BLaER1 treated with 17β-estradiol and CSF1 and Interleukin-3, amounts not matched to agents 10 nM and 100 nM (cell line): ENCODE results near the gene ATP13A3.

Experiments used
- H3K27ac ChIP-seq, 11 experiments: shearing (Covaris generic); formaldehyde crosslinking; 2 replicates each; pipeline ENCODE4 v1.8.1; 2022
- H3K27me3 ChIP-seq, 11 experiments: shearing (Covaris generic); formaldehyde crosslinking; 2 replicates each; pipeline ENCODE4 v1.8.1; 2022
- H3K36me3 ChIP-seq, 11 experiments: shearing (Covaris generic); formaldehyde crosslinking; 2 replicates each; pipeline ENCODE4 v1.8.1; 2022
- H3K4me1 ChIP-seq, 10 experiments: shearing (Covaris generic); formaldehyde crosslinking; 2 replicates each; pipeline ENCODE4 v1.8.1; 2022
- H3K4me2 ChIP-seq, 11 experiments: shearing (Covaris generic); formaldehyde crosslinking; 2 replicates each; pipeline ENCODE4 v1.8.1; 2022
- H3K4me3 ChIP-seq, 10 experiments: shearing (Covaris generic); formaldehyde crosslinking; 2 replicates each; pipeline ENCODE4 v1.8.1; 2022
- H3K9ac ChIP-seq, 11 experiments: shearing (Covaris generic); formaldehyde crosslinking; 2 replicates each; pipeline ENCODE4 v1.8.1; 2022
- H3K9me3 ChIP-seq, 11 experiments: shearing (Covaris generic); formaldehyde crosslinking; replicated peaks in 1 of 11; 2 replicates each; pipeline ENCODE4 v1.8.1; 2022
- H4K20me1 ChIP-seq, 11 experiments: shearing (Covaris generic); formaldehyde crosslinking; 2 replicates each; pipeline ENCODE4 v1.8.1; 2022
- Cebpa-rat ChIP-seq, 11 experiments: shearing (Covaris generic); IDR thresholded peaks; 2 replicates each; pipeline ENCODE4 v1.8.1; 2022

The ATP13A3 gene

GRCh38 chr3:194465246-194465645 is 21.6 kb downstream of the ATP13A3 start:
- H3K9me3 ChIP-seq, result 0 out of 22 replicates have a peak, but pooled peaks cover 0 to 6% (median 0%) of the 10 kb centered on the region in 11 experiments
- peaks cover 24 to 100% (median 88%) of the 10 kb centered on the region in 11 experiments; a peak in 21 of 22 replicates for H4K20me1 ChIP-seq
- TF ChIP-seq Cebpa-rat (IDR thresholded peaks at IDR 0.05), result no peak
- H3K9ac ChIP-seq, result no peak overlapping the region
- no peaks in the 10 kb centered on the region for H3K27me3 ChIP-seq
- H3K27ac ChIP-seq, result no peak overlapping the region
- peaks cover 0 to 49% (median 10%) of the 10 kb centered on the region in 10 experiments; a peak in 14 of 20 replicates for H3K4me1 ChIP-seq
- H3K36me3 ChIP-seq, result peaks cover 26 to 60% (median 38%) of the 10 kb centered on the region in 11 experiments; a peak in 21 of 22 replicates
- no peak overlapping the region for H3K4me3 ChIP-seq
- peak overlapping the region in 2 of 11 experiments; percentile 39 to 52; a peak in 4 of 22 replicates for H3K4me2 ChIP-seq

- Histone ChIP-seq H3K4me1 (peaks cover 0 to 49% (median 10%) of the 10 kb centered on the region in 10 experiments; a peak in 14 of 20 replicates), H3K9me3 (0 out of 22 replicates have a peak, but pooled peaks cover 0 to 6% (median 0%) of the 10 kb centered on the region in 11 experiments), H4K20me1 (peaks cover 24 to 100% (median 86%) of the 10 kb centered on the region in 11 experiments; a peak in 21 of 22 replicates), H3K4me3 (no peak overlapping the region), H3K27ac (no peak overlapping the region), H3K27me3 (no peaks in the 10 kb centered on the region), H3K4me2 (peak overlapping the region in 1 of 11 experiments; percentile 52; a peak in 1 of 22 replicates), H3K9ac (no peak overlapping the region), H3K36me3 (peaks cover 31 to 65% (median 44%) of the 10 kb centered on the region in 11 experiments; a peak in 21 of 22 replicates)
- no peak for TF ChIP-seq Cebpa-rat (IDR thresholded peaks at IDR 0.05)
These were observed 22.1 kb downstream of the ATP13A3 start for GRCh38 chr3:194464692-194465091.

- H3K36me3 ChIP-seq, result peaks cover 43 to 75% (median 61%) of the 10 kb centered on the region in 11 experiments
These were observed 23.9 kb downstream of the ATP13A3 start for GRCh38 chr3:194462936-194463335.

GRCh38 chr3:194460566-194460965 is 26.2 kb downstream of the ATP13A3 start:
- Histone ChIP-seq H4K20me1 (peaks cover 14 to 100% (median 52%) of the 10 kb centered on the region in 11 experiments; a peak in 21 of 22 replicates), H3K27ac (no peak overlapping the region), H3K36me3 (peaks cover 52 to 97% (median 77%) of the 10 kb centered on the region in 11 experiments), H3K27me3 (no peaks in the 10 kb centered on the region), H3K9me3 (0 out of 22 replicates have a peak, but pooled peaks cover 0 to 5% (median 0%) of the 10 kb centered on the region in 11 experiments), H3K9ac (no peak overlapping the region), H3K4me3 (no peak overlapping the region), H3K4me2 (no peak overlapping the region), H3K4me1 (peaks cover 0 to 15% (median 0%) of the 10 kb centered on the region in 10 experiments; a peak in 6 of 20 replicates)
- no peak for TF ChIP-seq Cebpa-rat (IDR thresholded peaks at IDR 0.05)

More at GRCh38 chr3:194462936-194463335, 23.9 kb downstream of the ATP13A3 start:
- H3K9me3 ChIP-seq, result 0 out of 22 replicates have a peak, but pooled peaks cover 0 to 6% (median 0%) of the 10 kb centered on the region in 11 experiments
- H4K20me1 ChIP-seq, result peaks cover 16 to 100% (median 73%) of the 10 kb centered on the region in 11 experiments; a peak in 21 of 22 replicates
- TF ChIP-seq Cebpa-rat (IDR thresholded peaks at IDR 0.05), result no peak
- H3K4me1 ChIP-seq, result peaks cover 0 to 35% (median 9%) of the 10 kb centered on the region in 10 experiments; a peak in 14 of 20 replicates
- no peak overlapping the region for H3K4me3 ChIP-seq
- no peak overlapping the region for H3K9ac ChIP-seq
- no peak overlapping the region for H3K27ac ChIP-seq
- H3K4me2 ChIP-seq, result no peak overlapping the region
- no peaks in the 10 kb centered on the region for H3K27me3 ChIP-seq

GRCh38 chr3:194458131-194458530 is 28.7 kb downstream of the ATP13A3 start:
- TF ChIP-seq Cebpa-rat (IDR thresholded peaks at IDR 0.05), result no peak
- peaks cover 59 to 98% (median 88%) of the 10 kb centered on the region in 11 experiments for H3K36me3 ChIP-seq

GRCh38 chr3:194455481-194455880 is 31.3 kb downstream of the ATP13A3 start:
- Histone ChIP-seq H3K4me2 (no peak overlapping the region), H3K27ac (no peak overlapping the region), H3K9ac (no peak overlapping the region), H3K27me3 (no peaks in the 10 kb centered on the region), H3K36me3 (peaks cover 71 to 100% (median 94%) of the 10 kb centered on the region in 11 experiments), H4K20me1 (peaks cover 0 to 100% (median 7%) of the 10 kb centered on the region in 11 experiments; a peak in 12 of 22 replicates), H3K4me1 (no peaks in the 10 kb centered on the region), H3K4me3 (no peak overlapping the region), H3K9me3 (no peaks in the 10 kb centered on the region)
- no peak for TF ChIP-seq Cebpa-rat (IDR thresholded peaks at IDR 0.05)

More at GRCh38 chr3:194458131-194458530, 28.7 kb downstream of the ATP13A3 start:
- peaks cover 4 to 100% (median 28%) of the 10 kb centered on the region in 11 experiments; a peak in 21 of 22 replicates for H4K20me1 ChIP-seq
- no peak overlapping the region for H3K4me3 ChIP-seq
- H3K9me3 ChIP-seq, result no peaks in the 10 kb centered on the region
- no peak overlapping the region for H3K9ac ChIP-seq
- no peaks in the 10 kb centered on the region for H3K27me3 ChIP-seq
- no peak overlapping the region for H3K27ac ChIP-seq
- H3K4me2 ChIP-seq, result no peak overlapping the region
- H3K4me1 ChIP-seq, result 0 out of 20 replicates have a peak, but pooled peaks cover 0 to 5% (median 0%) of the 10 kb centered on the region in 10 experiments

- Histone ChIP-seq H3K27ac (no peak overlapping the region), H3K36me3 (peaks cover 88 to 100% (median 99%) of the 10 kb centered on the region in 11 experiments), H3K4me2 (no peak overlapping the region), H3K9me3 (no peaks in the 10 kb centered on the region), H4K20me1 (peaks cover 0 to 100% (median 0%) of the 10 kb centered on the region in 11 experiments; a peak in 6 of 22 replicates), H3K4me1 (peaks cover 0 to 7% (median 0%) of the 10 kb centered on the region in 10 experiments; a peak in 3 of 20 replicates), H3K4me3 (no peak overlapping the region), H3K9ac (no peak overlapping the region), H3K27me3 (no peaks in the 10 kb centered on the region)
- no peak for TF ChIP-seq Cebpa-rat (IDR thresholded peaks at IDR 0.05)
These were observed 36.5 kb downstream of the ATP13A3 start for GRCh38 chr3:194450341-194450740.

- Histone ChIP-seq H3K4me3 (no peak overlapping the region), H3K9ac (no peak overlapping the region), H3K27me3 (no peaks in the 10 kb centered on the region), H3K36me3 (peaks cover 88 to 100% (median 100%) of the 10 kb centered on the region in 11 experiments), H3K4me1 (peaks cover 0 to 7% (median 0%) of the 10 kb centered on the region in 10 experiments; a peak in 3 of 20 replicates), H4K20me1 (peaks cover 0 to 100% (median 0%) of the 10 kb centered on the region in 11 experiments; a peak in 7 of 22 replicates), H3K9me3 (no peaks in the 10 kb centered on the region), H3K4me2 (no peak overlapping the region), H3K27ac (no peak overlapping the region)
- no peak for TF ChIP-seq Cebpa-rat (IDR thresholded peaks at IDR 0.05)
These were observed 36.9 kb downstream of the ATP13A3 start for GRCh38 chr3:194449913-194450312.

GRCh38 chr3:194447657-194448056 is 39.1 kb downstream of the ATP13A3 start:
- H3K4me3 ChIP-seq, result no peak overlapping the region
- peaks cover 82 to 100% (median 99%) of the 10 kb centered on the region in 11 experiments for H3K36me3 ChIP-seq
- no peak for TF ChIP-seq Cebpa-rat (IDR thresholded peaks at IDR 0.05)

More at GRCh38 chr3:194447657-194448056, 39.1 kb downstream of the ATP13A3 start:
- no peak overlapping the region for H3K4me2 ChIP-seq
- H3K9ac ChIP-seq, result no peak overlapping the region
- no peaks in the 10 kb centered on the region for H3K9me3 ChIP-seq
- no peak overlapping the region for H3K27ac ChIP-seq
- no peaks in the 10 kb centered on the region for H3K27me3 ChIP-seq
- H3K4me1 ChIP-seq, result peaks cover 0 to 7% (median 0%) of the 10 kb centered on the region in 10 experiments; a peak in 3 of 20 replicates
- H4K20me1 ChIP-seq, result peaks cover 0 to 100% (median 0%) of the 10 kb centered on the region in 11 experiments; a peak in 7 of 22 replicates
